ENCODE results near the gene HIBCH. TPM values are rescaled to one million over a fixed set of nuclear protein-coding genes. Genes with fewer than 3 reads are reported as not detected.
A peak's percentile ranks its signal among the peaks of the same experiment; 100 is the strongest.

HIBCH gene
- total and polyA plus RNA-seq, 2 of the 13 experiments (the other 11 are each of a cell fraction or from before 2014, with no cell fraction given), result 18.8 to 49.5 TPM

DNA sequence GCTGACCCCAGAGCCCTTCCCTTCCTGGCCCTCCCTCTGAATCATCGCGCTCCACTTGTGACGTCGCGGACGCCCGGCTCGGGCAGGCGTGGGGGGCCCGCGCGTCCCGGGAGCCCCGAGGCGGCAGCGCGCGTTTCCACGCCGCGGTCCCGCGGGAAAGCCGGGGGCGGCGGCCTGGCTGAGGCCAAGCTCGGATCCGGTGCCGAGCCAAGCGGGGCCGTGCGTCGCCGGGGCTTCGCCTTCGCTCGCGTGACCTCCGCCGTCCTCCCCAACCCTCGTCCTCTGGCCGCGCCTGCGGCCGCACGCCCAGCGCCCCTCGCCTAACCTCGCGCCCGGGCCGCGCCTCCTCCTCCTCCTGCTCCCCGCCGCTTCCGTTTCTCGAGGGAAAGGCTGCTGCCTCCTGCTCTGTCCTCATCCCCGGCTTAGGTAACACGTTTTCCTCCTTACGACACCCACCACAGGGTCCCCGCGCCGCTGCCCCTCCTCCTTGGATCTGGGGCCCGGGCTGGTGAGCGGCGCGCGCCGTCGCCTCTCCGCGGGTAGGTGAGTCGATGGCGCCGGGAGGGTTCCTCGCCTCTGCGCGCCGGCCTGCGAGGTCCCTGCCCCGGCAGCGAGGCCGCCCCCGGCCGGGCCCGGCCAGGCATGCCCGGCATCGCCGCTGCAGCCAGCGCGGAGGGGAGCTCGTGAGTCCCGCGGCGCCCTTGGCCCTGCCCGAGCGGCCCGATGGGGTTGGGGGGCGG, 24.1 kb upstream of the HIBCH start, which contains the start of gene INPP1 (continued):
- TF ChIP-seq, protein P1, sequence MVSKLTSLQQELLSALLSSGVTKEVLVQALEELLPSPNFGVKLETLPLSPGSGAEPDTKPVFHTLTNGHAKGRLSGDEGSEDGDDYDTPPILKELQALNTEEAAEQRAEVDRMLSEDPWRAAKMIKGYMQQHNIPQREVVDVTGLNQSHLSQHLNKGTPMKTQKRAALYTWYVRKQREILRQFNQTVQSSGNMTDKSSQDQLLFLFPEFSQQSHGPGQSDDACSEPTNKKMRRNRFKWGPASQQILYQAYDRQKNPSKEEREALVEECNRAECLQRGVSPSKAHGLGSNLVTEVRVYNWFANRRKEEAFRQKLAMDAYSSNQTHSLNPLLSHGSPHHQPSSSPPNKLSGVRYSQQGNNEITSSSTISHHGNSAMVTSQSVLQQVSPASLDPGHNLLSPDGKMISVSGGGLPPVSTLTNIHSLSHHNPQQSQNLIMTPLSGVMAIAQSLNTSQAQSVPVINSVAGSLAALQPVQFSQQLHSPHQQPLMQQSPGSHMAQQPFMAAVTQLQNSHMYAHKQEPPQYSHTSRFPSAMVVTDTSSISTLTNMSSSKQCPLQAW (CRISPR knock-in tag; IDR thresholded peaks at IDR 0.05), result no peak
- TF ChIP-seq ZNF883 (CRISPR knock-in tag; IDR thresholded peaks at IDR 0.05; ENCODE audit: not compliant biosample characterization), result peak; percentile 93
- TF ChIP-seq ZNF678 (CRISPR knock-in tag; IDR thresholded peaks at IDR 0.05), result peak; percentile 80; the same call in 1 of the 2 replicates
- TF ChIP-seq ISL2 (CRISPR knock-in tag; IDR thresholded peaks at IDR 0.05), result no peak; the same call in 1 of the 2 replicates
- TF ChIP-seq, protein P2, sequence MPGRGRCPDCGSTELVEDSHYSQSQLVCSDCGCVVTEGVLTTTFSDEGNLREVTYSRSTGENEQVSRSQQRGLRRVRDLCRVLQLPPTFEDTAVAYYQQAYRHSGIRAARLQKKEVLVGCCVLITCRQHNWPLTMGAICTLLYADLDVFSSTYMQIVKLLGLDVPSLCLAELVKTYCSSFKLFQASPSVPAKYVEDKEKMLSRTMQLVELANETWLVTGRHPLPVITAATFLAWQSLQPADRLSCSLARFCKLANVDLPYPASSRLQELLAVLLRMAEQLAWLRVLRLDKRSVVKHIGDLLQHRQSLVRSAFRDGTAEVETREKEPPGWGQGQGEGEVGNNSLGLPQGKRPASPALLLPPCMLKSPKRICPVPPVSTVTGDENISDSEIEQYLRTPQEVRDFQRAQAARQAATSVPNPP (CRISPR knock-in tag; IDR thresholded peaks at IDR 0.05), result peak; percentile 97
- TF ChIP-seq NR1H2 (CRISPR knock-in tag; IDR thresholded peaks at IDR 0.05; ENCODE audit: borderline replicate concordance, low read depth), result peak; percentile 70; the same call in 1 of the 2 replicates
- TF ChIP-seq MED1 (CRISPR knock-in tag; IDR thresholded peaks at IDR 0.05), result peak; percentile 30
- TF ChIP-seq, protein P3, sequence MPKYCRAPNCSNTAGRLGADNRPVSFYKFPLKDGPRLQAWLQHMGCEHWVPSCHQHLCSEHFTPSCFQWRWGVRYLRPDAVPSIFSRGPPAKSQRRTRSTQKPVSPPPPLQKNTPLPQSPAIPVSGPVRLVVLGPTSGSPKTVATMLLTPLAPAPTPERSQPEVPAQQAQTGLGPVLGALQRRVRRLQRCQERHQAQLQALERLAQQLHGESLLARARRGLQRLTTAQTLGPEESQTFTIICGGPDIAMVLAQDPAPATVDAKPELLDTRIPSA (CRISPR knock-in tag; IDR thresholded peaks at IDR 0.05; ENCODE audit: borderline replicate concordance), result no peak; the same call in 1 of the 2 replicates
- TF ChIP-seq ARNTL (CRISPR knock-in tag; IDR thresholded peaks at IDR 0.05), result 0 out of 2 replicates have a peak, but pooled peaks have one; percentile 55
- TF ChIP-seq ZNF343 (CRISPR knock-in tag; IDR thresholded peaks at IDR 0.05), result no peak
- TF ChIP-seq ZNF556 (CRISPR knock-in tag; IDR thresholded peaks at IDR 0.05; ENCODE audit: borderline replicate concordance), result no peak; the same call in 1 of the 2 replicates
- peak; percentile 56; the same call in 1 of the 2 replicates for TF ChIP-seq THAP11 (CRISPR knock-in tag; IDR thresholded peaks at IDR 0.05)
- TF ChIP-seq PTBP1 (IDR thresholded peaks at IDR 0.05; ENCODE audit: low read depth, low read length, poor library complexity, severe bottlenecking), result no peak
- no peak; the same call in 1 of the 2 replicates for TF ChIP-seq ZNF792 (CRISPR knock-in tag; IDR thresholded peaks at IDR 0.05)
- TF ChIP-seq KDM1A (CRISPR knock-in tag; IDR thresholded peaks at IDR 0.05), result no peak
- 0 out of 2 replicates have a peak, but pooled peaks have one; percentile 76 for TF ChIP-seq ZFYVE20 (CRISPR knock-in tag; IDR thresholded peaks at IDR 0.05; ENCODE audit: borderline replicate concordance, low read depth)
- TF ChIP-seq TGIF2 (CRISPR knock-in tag; IDR thresholded peaks at IDR 0.05), result peak; percentile 22; the same call in 1 of the 2 replicates
- TF ChIP-seq, protein P4, sequence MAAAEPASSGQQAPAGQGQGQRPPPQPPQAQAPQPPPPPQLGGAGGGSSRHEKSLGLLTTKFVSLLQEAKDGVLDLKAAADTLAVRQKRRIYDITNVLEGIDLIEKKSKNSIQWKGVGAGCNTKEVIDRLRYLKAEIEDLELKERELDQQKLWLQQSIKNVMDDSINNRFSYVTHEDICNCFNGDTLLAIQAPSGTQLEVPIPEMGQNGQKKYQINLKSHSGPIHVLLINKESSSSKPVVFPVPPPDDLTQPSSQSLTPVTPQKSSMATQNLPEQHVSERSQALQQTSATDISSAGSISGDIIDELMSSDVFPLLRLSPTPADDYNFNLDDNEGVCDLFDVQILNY (CRISPR knock-in tag; conservative IDR thresholded peaks at IDR 0.05), result no peak
- TF ChIP-seq, protein P5, sequence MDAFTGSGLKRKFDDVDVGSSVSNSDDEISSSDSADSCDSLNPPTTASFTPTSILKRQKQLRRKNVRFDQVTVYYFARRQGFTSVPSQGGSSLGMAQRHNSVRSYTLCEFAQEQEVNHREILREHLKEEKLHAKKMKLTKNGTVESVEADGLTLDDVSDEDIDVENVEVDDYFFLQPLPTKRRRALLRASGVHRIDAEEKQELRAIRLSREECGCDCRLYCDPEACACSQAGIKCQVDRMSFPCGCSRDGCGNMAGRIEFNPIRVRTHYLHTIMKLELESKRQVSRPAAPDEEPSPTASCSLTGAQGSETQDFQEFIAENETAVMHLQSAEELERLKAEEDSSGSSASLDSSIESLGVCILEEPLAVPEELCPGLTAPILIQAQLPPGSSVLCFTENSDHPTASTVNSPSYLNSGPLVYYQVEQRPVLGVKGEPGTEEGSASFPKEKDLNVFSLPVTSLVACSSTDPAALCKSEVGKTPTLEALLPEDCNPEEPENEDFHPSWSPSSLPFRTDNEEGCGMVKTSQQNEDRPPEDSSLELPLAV (CRISPR knock-in tag; conservative IDR thresholded peaks at IDR 0.05; ENCODE audit: low read depth), result peak; percentile 95
- TF ChIP-seq MED8 (CRISPR knock-in tag; IDR thresholded peaks at IDR 0.05; ENCODE audit: insufficient replicate concordance), result no peak
- peak; percentile 89 for TF ChIP-seq ZIK1 (CRISPR knock-in tag; IDR thresholded peaks at IDR 0.05; ENCODE audit: borderline replicate concordance, low read depth)
- TF ChIP-seq ZNF205 (CRISPR knock-in tag; IDR thresholded peaks at IDR 0.05), result peak; percentile 68; the same call in 1 of the 2 replicates
- no peak for TF ChIP-seq MED13 (CRISPR knock-in tag; IDR thresholded peaks at IDR 0.05)
- TF ChIP-seq PHF21A (CRISPR knock-in tag; IDR thresholded peaks at IDR 0.05), result peak; percentile 61; the same call in 1 of the 2 replicates
- peak; percentile 31; the same call in 1 of the 2 replicates for TF ChIP-seq HDAC2 (CRISPR knock-in tag; IDR thresholded peaks at IDR 0.05)
